A549 treated with CpdA at 1 μM for 4 hours (cell line): ENCODE measurements around the gene CNTNAP2. TPM values are rescaled to one million over a fixed set of nuclear protein-coding genes. Genes with fewer than 3 reads are reported as not detected.

Experiments
- total RNA-seq: library from RNA; stranded (reverse); fragments of 200-300 nt; extraction: Qiagen RNA extraction; gene quantifications from 5 replicates; pipeline ENCODE4 v1.2.3, GENCODE V29; 2022; ENCODE audit warnings: low read depth

Gene CNTNAP2
- total RNA-seq, result 0.03 TPM in 1 of 5 replicates, not detected in the others

DNA sequence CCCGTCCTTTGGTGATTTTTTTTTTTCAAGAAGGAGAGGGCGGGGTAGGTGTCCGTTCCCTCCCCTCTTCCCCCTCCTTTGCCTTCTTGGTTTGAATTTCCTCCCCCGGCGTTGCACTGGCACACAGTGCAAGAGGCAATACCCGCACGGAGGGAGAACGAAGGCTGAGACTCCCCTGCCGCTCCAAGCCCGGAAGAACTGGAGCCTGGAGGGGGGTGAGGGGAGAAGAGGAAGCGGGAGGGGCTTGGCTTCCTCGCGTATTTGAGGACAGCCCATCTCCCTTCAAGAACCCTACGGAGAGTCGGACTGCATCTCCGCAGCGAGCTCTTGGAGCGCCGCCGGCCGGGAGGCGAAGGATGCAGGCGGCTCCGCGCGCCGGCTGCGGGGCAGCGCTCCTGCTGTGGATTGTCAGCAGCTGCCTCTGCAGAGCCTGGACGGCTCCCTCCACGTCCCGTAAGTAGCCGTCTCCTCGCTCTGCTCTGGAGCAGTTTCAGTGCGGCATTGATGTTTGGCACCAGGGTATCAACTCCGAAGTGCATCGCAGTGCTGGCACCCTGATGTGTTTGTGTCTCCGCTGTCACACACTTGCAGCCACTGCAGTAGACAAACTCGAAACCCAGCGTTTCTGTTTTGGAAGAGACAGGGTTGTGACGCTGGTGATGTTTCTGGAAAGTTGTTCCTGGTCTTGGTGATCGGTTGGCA lies at the start of gene CNTNAP2:
Gene CNTNAP2, plus strand, starts transcription at position 281 of the 702 bp plus-strand sequence. Its CDS starts 76 bp downstream, at position 357.

